Osteocyte (in vitro differentiated cells): Measurements from ENCODE around the gene KCNQ5. TPM values are rescaled to one million over a fixed set of nuclear protein-coding genes. Genes with fewer than 3 reads are reported as not detected.
A peak's percentile ranks its signal among the peaks of the same experiment; 100 is the strongest.

Experiments used
- DNase-seq: peaks from one replicate; pipeline ENCODE4 v3.0.0; 2021; ENCODE audit warnings: mixed read lengths; ENCODE audit not compliant: unreplicated experiment; ENCODE audit errors: extremely low spot score
- H3K27ac Mint-ChIP-seq: one replicate; pipeline ENCODE4 v1.8.0; 2021; ENCODE audit warnings: mild to moderate bottlenecking, mixed read lengths; ENCODE audit not compliant: unreplicated experiment
- H3K27me3 Mint-ChIP-seq: one replicate; pipeline ENCODE4 v1.8.0; 2021; ENCODE audit warnings: mixed read lengths; ENCODE audit not compliant: unreplicated experiment
- H3K36me3 Mint-ChIP-seq: one replicate; pipeline ENCODE4 v1.8.0; 2021; ENCODE audit warnings: mixed read lengths; ENCODE audit not compliant: unreplicated experiment
- H3K4me1 Mint-ChIP-seq: one replicate; pipeline ENCODE4 v1.8.0; 2021; ENCODE audit warnings: mixed read lengths; ENCODE audit not compliant: unreplicated experiment
- H3K4me3 Mint-ChIP-seq: one replicate; pipeline ENCODE4 v1.8.0; 2021; ENCODE audit warnings: mild to moderate bottlenecking, moderate library complexity, mixed read lengths; ENCODE audit not compliant: unreplicated experiment
- H3K9me3 Mint-ChIP-seq: one replicate; pipeline ENCODE4 v1.8.0; 2021; ENCODE audit warnings: mixed read lengths; ENCODE audit not compliant: unreplicated experiment
- CTCF ChIP-seq: fragments of 200-600 bp; sonication (generic); IDR thresholded peaks from 2 replicates; pipeline ENCODE4 v1.5.0; 2021; ENCODE audit warnings: antibody characterized with exemption, mild to moderate bottlenecking, moderate library complexity
- total RNA-seq: library from RNA; stranded (reverse); gene quantifications from 2 replicates; pipeline ENCODE4 v1.2.1, GENCODE V29; 2021

Gene KCNQ5
- total RNA-seq, 1 donor from 2014 or later: 7.2 TPM

GRCh38 chr6:73134588-73134987 is 512.7 kb downstream of the KCNQ5 start:
- peaks cover 5% of the 10 kb centered on the region for H3K9me3 Mint-ChIP-seq
- H3K27me3 Mint-ChIP-seq: no peaks in the 10 kb centered on the region
- no peaks in the 10 kb centered on the region for H3K36me3 Mint-ChIP-seq
- H3K4me1 Mint-ChIP-seq: peaks cover 21% of the 10 kb centered on the region
- TF ChIP-seq CTCF: peak; percentile 30
- no peak overlapping the region for H3K4me3 Mint-ChIP-seq
- H3K27ac Mint-ChIP-seq: no peak overlapping the region
- no peak for DNase-seq

- Mint-ChIP-seq H3K27ac (no peak overlapping the region), H3K36me3 (no peaks in the 10 kb centered on the region), H3K4me3 (no peak overlapping the region), H3K4me1 (no peaks in the 10 kb centered on the region), H3K9me3 (peaks cover 5% of the 10 kb centered on the region), H3K27me3 (no peaks in the 10 kb centered on the region)
- TF ChIP-seq CTCF: no peak
- no peak for DNase-seq
Measured at GRCh38 chr6:73139681-73140383, 518.0 kb downstream of the KCNQ5 start.

GRCh38 chr6:73143551-73143950 is 521.7 kb downstream of the KCNQ5 start:
- no peaks in the 10 kb centered on the region for H3K27me3 Mint-ChIP-seq
- H3K4me1 Mint-ChIP-seq: no peaks in the 10 kb centered on the region
- H3K4me3 Mint-ChIP-seq: no peak overlapping the region
- H3K36me3 Mint-ChIP-seq: no peaks in the 10 kb centered on the region
- H3K9me3 Mint-ChIP-seq: no peaks in the 10 kb centered on the region
- no peak overlapping the region for H3K27ac Mint-ChIP-seq
- DNase-seq: no peak
- no peak for TF ChIP-seq CTCF

DNA sequence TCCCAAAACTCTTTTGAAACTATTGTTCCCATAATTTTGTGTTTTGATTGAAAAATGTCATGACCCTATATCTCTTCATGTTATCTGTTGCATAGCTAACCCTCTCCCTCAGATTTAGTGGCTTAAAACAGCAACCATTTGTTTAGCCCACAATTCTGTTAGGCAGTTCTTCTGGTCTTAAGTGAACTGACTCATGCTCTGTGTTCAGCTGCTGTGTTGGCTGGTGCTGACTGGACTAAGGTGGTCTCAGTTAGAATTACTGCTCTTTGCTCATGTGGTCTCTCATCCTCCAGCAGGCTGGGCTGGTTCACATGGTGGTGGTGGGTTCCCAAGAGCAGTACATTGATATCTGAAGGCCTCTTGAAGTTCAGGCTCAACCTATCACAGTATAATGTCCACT is 522.7 kb downstream of the KCNQ5 start:
- Mint-ChIP-seq H3K36me3 (no peaks in the 10 kb centered on the region), H3K4me1 (no peaks in the 10 kb centered on the region), H3K9me3 (no peaks in the 10 kb centered on the region), H3K4me3 (no peak overlapping the region), H3K27me3 (no peaks in the 10 kb centered on the region), H3K27ac (no peak overlapping the region)
- no peak for DNase-seq
- no peak for TF ChIP-seq CTCF

- Mint-ChIP-seq H3K4me1 (no peaks in the 10 kb centered on the region), H3K36me3 (no peaks in the 10 kb centered on the region), H3K27me3 (no peaks in the 10 kb centered on the region), H3K27ac (no peak overlapping the region), H3K4me3 (no peak overlapping the region), H3K9me3 (no peaks in the 10 kb centered on the region)
- TF ChIP-seq CTCF: no peak
- DNase-seq: no peak
Measured at GRCh38 chr6:73145690-73146089, 523.8 kb downstream of the KCNQ5 start.
